K562 (cell line): ENCODE data around the gene CST5.

Source experiments
- DPF2 ChIP-seq: fragments of 450-650 bp; IDR thresholded peaks from 2 replicates; pipeline ENCODE4 v1.6.1; 2016
- EHMT2 ChIP-seq: fragments of 450-650 bp; IDR thresholded peaks from 2 replicates; pipeline ENCODE4 v1.6.1; 2018; ENCODE audit warnings: antibody characterized with exemption
- EP300 ChIP-seq: IDR thresholded peaks from 2 replicates; pipeline ENCODE4 v1.6.1; 2012; ENCODE audit warnings: low read length, improper control_type of control experiment
- KLF1 ChIP-seq: fragments of 450-650 bp; IDR thresholded peaks from 2 replicates; pipeline ENCODE4 v1.6.1; 2016; ENCODE audit warnings: missing genetic modification characterization, missing compliant biosample characterization
- LEF1 ChIP-seq: fragments of 450-650 bp; IDR thresholded peaks from 2 replicates; pipeline ENCODE4 v1.6.1; 2016; ENCODE audit warnings: mild to moderate bottlenecking
- MYC ChIP-seq, 2 experiments: fragments of 250-450 bp in 1 of 2; sonication (Bioruptor Pico) in 1 of 2; IDR thresholded peaks; 2 replicates each; pipeline versions ENCODE4 v1.5.1 to v1.6.1; 2012 to 2021; ENCODE audit warnings: low read depth in 2 of 2, borderline replicate concordance in 1 of 2, improper control_type of control experiment in 1 of 2, low read length in 1 of 2, mild to moderate bottlenecking in 1 of 2, moderate library complexity in 1 of 2
- NFYB ChIP-seq: IDR thresholded peaks from 2 replicates; pipeline ENCODE4 v1.6.1; 2011; ENCODE audit warnings: mild to moderate bottlenecking, moderate library complexity; ENCODE audit not compliant: insufficient read length; ENCODE audit errors: extremely low read depth
- POLR2A ChIP-seq: fragments of 450-650 bp; conservative IDR thresholded peaks from 2 replicates; pipeline ENCODE4 v1.6.1; 2016
- SMAD1 ChIP-seq: fragments of 150-350 bp; IDR thresholded peaks from 2 replicates; pipeline ENCODE4 v1.6.1; 2014; ENCODE audit warnings: low read length, low read depth; ENCODE audit not compliant: partially characterized antibody
- TARDBP ChIP-seq: fragments of 450-650 bp; IDR thresholded peaks from 2 replicates; pipeline ENCODE4 v1.6.1; 2016
- TCF7 ChIP-seq: sonication (generic); IDR thresholded peaks from 2 replicates; pipeline ENCODE4 v1.6.1; 2016; ENCODE audit warnings: antibody characterized with exemption, borderline replicate concordance
- ZC3H4 ChIP-seq: sonication (generic); formaldehyde crosslinking; IDR thresholded peaks from 2 replicates; pipeline ENCODE4 v1.9.0; 2021; ENCODE audit warnings: missing genetic modification reagents, borderline replicate concordance
- TF ChIP-seq, protein P1 (sequence below): fragments of 250-450 bp; sonication (Bioruptor Pico); IDR thresholded peaks from 2 replicates; pipeline ENCODE4 v1.4.0; 2020; ENCODE audit warnings: borderline replicate concordance
- TF ChIP-seq, protein P2 (sequence below), 3 experiments: IDR thresholded peaks in 2 of 3; conservative IDR thresholded peaks in 1 of 3; 2 replicates each; pipeline ENCODE4 v1.5.1; 2011 to 2012; ENCODE audit warnings: low read length in 3 of 3, mild to moderate bottlenecking in 3 of 3, control low read depth in 2 of 3, improper control_type of control experiment in 1 of 3, inconsistent platforms in 1 of 3, low read depth in 1 of 3, mixed read lengths in 1 of 3, moderate library complexity in 1 of 3; ENCODE audit not compliant: insufficient read depth in 2 of 3

DNA sequence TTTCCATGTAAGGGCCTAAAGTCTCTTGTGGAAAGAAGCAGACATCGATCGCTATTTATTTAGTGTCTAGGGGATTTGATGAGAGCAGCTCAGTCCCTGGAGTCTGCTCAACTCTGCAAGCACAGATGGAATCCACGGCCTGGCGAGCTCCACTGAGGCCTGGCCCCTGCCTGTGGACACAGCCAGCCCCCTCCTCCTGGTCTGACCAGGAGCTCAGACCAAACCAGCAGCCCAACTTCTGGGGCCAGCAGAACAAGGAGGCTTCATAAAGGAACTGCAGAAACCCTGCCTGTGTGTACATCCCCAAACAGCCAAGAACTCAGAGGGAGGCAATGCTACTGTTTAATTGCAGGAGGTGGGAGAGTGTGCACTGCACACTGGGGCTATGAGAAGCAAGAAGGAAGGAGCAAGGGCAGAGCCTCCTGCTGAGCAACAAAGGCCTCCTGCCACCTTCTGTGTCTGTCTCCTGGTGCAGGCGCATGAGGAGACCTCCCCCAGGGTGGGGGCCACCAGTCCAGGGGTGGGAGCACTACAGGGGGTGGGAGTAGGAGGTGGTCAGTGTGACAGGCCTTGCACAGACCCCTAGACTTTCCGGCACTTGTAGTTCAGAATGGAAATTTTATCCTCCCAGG is 3.8 kb downstream of the CST5 start:
- TF ChIP-seq ZC3H4 (CRISPR knock-in tag) (no peak), DPF2 (no peak), MYC (IDR thresholded peaks at IDR 0.05; ENCODE audit: low read depth, low read length) (no peak), MYC (CRISPR knock-in tag; IDR thresholded peaks at IDR 0.05; ENCODE audit: borderline replicate concordance, low read depth) (no peak), POLR2A (no peak), TARDBP (no peak), NFYB (no peak), TCF7 (no peak), LEF1 (no peak), SMAD1 (no peak), KLF1 (tag) (no peak), EHMT2 (no peak), EP300 (no peak)
- TF ChIP-seq, protein P1, sequence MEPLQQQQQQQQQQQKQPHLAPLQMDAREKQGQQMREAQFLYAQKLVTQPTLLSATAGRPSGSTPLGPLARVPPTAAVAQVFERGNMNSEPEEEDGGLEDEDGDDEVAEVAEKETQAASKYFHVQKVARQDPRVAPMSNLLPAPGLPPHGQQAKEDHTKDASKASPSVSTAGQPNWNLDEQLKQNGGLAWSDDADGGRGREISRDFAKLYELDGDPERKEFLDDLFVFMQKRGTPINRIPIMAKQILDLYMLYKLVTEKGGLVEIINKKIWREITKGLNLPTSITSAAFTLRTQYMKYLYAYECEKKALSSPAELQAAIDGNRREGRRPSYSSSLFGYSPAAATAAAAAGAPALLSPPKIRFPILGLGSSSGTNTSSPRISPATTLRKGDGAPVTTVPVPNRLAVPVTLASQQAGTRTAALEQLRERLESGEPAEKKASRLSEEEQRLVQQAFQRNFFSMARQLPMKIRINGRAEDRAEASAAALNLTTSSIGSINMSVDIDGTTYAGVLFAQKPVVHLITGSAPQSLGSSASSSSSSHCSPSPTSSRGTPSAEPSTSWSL (CRISPR knock-in tag) = no peak
- TF ChIP-seq, protein P2, sequence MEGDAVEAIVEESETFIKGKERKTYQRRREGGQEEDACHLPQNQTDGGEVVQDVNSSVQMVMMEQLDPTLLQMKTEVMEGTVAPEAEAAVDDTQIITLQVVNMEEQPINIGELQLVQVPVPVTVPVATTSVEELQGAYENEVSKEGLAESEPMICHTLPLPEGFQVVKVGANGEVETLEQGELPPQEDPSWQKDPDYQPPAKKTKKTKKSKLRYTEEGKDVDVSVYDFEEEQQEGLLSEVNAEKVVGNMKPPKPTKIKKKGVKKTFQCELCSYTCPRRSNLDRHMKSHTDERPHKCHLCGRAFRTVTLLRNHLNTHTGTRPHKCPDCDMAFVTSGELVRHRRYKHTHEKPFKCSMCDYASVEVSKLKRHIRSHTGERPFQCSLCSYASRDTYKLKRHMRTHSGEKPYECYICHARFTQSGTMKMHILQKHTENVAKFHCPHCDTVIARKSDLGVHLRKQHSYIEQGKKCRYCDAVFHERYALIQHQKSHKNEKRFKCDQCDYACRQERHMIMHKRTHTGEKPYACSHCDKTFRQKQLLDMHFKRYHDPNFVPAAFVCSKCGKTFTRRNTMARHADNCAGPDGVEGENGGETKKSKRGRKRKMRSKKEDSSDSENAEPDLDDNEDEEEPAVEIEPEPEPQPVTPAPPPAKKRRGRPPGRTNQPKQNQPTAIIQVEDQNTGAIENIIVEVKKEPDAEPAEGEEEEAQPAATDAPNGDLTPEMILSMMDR (IDR thresholded peaks at IDR 0.05 in 2 of 3, conservative IDR thresholded peaks at IDR 0.05 in 1 of 3; ENCODE audit: insufficient read depth in 2 of 3, low read depth in 1 of 3, low read length in 3 of 3) = no peak
